Spinal cord (tissue), 10 donors: ENCODE measurements around the gene GKAP1. TPM values are rescaled to one million over a fixed set of nuclear protein-coding genes. Genes with fewer than 3 reads are reported as not detected.
"Not testable (repeated sequence)": the region's sequence is repeated elsewhere in the genome, so short reads cannot be mapped to it uniquely, and the experiment has no call there.

Experiments
- DNase-seq, 6 donors: peaks; one replicate each; pipeline versions ENCODE4 v3.0.0 to v3.0.0-alpha.2; 2013 to 2015; ENCODE audit warnings: low spot score in 6 of 6, low read depth in 4 of 6
- H3K27ac ChIP-seq: one replicate; pipeline ENCODE4 v1.5.1; 2013; ENCODE audit warnings: low read depth, low read length, control low read depth
- H3K27me3 ChIP-seq: one replicate; pipeline ENCODE4 v1.6.1; 2013; ENCODE audit warnings: low read length; ENCODE audit not compliant: control insufficient read depth, insufficient read depth
- H3K36me3 ChIP-seq: one replicate; pipeline ENCODE4 v1.6.1; 2013; ENCODE audit warnings: low read length; ENCODE audit not compliant: control insufficient read depth, insufficient read depth
- H3K4me1 ChIP-seq: one replicate; pipeline ENCODE4 v1.6.1; 2013; ENCODE audit warnings: low read length; ENCODE audit not compliant: control insufficient read depth, insufficient read depth
- H3K4me3 ChIP-seq: one replicate; pipeline ENCODE4 v1.5.1; 2013; ENCODE audit warnings: low read depth, low read length, control low read depth
- H3K9me3 ChIP-seq: one replicate; pipeline ENCODE4 v1.6.1; 2013; ENCODE audit warnings: low read length; ENCODE audit not compliant: control insufficient read depth, insufficient read depth
- WGBS: methylation state at CpG from one replicate; pipeline ENCODE4 v1.1.5; 2013; ENCODE audit warnings: missing lambda C conversion rate; ENCODE audit not compliant: insufficient coverage; 5-methylcytosine and 5-hydroxymethylcytosine counted together
- long read RNA-seq, 4 donors: transcript quantifications; one replicate each; lab custom pipeline, GENCODE V29; 2026
- polyA plus RNA-seq, 2 donors: library from polyadenylated mRNA; unstranded; fragments of 120-200 nt; gene quantifications; one replicate each; pipeline ENCODE4 v1.2.1, GENCODE V29; 2013; ENCODE audit not compliant: insufficient read length in 2 of 2
- total RNA-seq, 2 donors: library from RNA; depleted of rRNA in 1 of 2; stranded (reverse); fragments of 120-200 nt in 1 of 2; fragments of >200 nt in 1 of 2; gene quantifications; one replicate each; pipeline versions ENCODE4 v1.2.3 to v1.2.4, GENCODE V29; 2013 to 2014
- donor health status: healthy.

Gene GKAP1
- 10 to 100 TPM; 14.8 to 15.9 TPM for total RNA-seq
- polyA plus RNA-seq: 10 to 100 TPM; 25.2 to 26.7 TPM
- long read RNA-seq, donor 1, partial matches to known transcripts: 0 of 4 reads
- long read RNA-seq, donor 1, other reads (novel, unspliced or antisense): 0 of 4 reads
- long read RNA-seq, donor 2, partial matches to known transcripts: 0 of 1 reads
- long read RNA-seq, donor 2, other reads (novel, unspliced or antisense): 0 of 1 reads
- long read RNA-seq, donor 3, partial matches to known transcripts: 0 of 3 reads
- long read RNA-seq, donor 3, other reads (novel, unspliced or antisense): 0 of 3 reads
- long read RNA-seq, donor 4, partial matches to known transcripts: 0 of 1 reads
- long read RNA-seq, donor 4, other reads (novel, unspliced or antisense): 0 of 1 reads

DNA sequence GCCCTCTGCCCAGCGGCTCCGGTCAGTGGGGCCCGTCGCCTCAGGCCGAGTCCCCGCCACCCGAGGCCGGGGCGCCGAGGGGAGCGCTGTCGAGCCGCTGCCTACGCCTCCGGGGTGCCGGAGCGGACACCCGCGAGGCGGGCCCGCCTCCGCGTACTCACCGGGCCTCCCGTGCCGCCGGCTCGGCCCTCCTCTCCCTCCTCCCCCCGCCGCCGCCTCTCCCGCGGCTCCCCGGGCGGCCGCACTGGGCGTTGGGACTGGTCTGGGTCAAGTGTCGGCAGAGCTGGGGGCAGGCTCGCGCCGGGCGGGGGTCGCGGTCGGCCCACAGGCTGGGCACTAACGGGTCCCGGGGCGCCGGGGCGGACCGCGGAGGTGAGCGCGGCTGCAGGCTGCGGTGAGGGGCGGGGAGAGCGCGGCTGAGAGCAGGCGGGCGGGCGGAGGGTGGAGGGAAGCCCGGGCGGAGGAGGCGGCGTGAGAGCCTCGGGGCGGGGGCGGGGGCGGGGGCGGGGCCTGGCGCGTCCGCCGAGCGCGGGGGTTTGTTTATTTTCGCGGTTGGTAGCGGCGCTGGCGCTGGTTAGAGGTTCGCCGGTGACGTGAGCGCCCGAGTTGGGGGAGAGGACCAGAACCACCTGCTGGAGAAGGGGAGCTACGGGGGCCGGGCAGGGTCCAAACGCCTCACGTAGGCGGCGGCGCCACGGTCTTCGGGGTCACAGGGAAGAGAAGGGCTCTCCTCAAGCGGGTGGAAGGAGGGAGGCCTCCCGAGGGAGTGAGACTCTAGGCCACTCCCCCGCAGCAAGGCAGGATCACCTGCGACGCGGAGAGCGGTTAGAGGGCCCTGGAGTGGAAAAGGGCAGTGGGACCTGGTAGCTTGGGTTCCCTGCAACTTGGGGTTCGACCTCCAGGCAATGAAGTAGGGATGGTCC lies at the start of gene GKAP1:
Gene GKAP1, minus strand, starts transcription at position 414 of the 923 bp plus-strand sequence. CDS start 11,252 bp downstream, outside the sequence.
- H3K4me1 ChIP-seq, H3K36me3 ChIP-seq, H3K9me3 ChIP-seq, H3K27me3 ChIP-seq: not testable (repeated sequence)
- H3K4me3 ChIP-seq: peak within 1 kb of the TSS; percentile 56
- H3K27ac ChIP-seq: peak within 1 kb of the TSS; percentile 47
- 0% methylated on average over 76 of the region's 103 CpGs for WGBS
- peak; percentile 36 to 93 (median 59) for DNase-seq

DNA sequence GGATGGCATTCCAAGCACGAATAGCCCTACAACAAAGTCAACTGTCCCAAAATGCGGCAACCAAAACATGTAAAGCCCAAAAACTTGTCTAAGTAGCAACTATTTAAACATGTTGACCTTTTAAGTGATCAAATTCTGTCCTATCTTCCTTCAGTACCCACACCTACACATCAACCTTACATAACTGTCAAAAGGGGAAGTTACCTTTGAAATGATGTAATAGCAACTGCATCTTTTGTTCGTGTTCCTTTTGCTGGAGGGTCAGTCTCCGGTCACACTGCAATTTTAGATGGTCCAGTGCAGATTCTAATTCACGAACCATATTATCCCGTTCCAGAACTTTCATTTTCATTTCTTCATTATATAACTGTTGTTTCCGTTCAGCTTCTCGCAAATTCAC lies 32.3 kb upstream of the GKAP1 start:
- WGBS: 100% methylated on average over 2 of the region's 8 CpGs
- not testable (repeated sequence) for H3K4me3 ChIP-seq

DNA sequence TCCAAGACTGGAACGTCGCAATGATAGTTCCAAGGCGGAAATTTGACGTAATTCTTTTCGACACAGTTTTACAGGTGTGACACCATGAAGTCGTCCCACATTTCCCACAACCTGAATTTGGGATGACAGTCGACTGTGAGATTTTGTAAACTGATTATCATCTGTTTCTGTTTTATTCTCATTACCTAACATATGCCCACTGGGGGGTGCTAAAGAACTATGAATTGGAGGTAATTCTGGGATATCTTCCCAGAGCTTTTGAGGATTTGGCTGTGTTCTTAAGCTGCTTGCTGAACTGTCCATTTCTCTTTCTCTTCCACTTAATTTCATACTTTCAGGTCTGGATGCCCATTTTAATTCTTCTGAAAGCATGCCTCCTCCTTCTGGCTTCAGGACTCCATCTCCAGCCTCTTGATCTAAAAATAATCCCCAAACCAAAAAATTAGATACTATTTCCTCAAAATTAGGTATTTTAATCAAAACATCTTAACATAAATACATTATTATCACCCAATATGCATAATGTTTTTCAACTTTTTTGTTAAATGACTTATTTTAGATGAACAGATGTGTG lies 19.6 kb upstream of the GKAP1 start:
- not testable (repeated sequence) for H3K4me3 ChIP-seq, DNase-seq, H3K27me3 ChIP-seq, H3K36me3 ChIP-seq, H3K9me3 ChIP-seq, H3K4me1 ChIP-seq, H3K27ac ChIP-seq
- no CpG with 5 or more reads among the region's 7 CpGs for WGBS

More for the DNA sequence above, 32.3 kb upstream of the GKAP1 start:
- not testable (repeated sequence) for H3K9me3 ChIP-seq, H3K36me3 ChIP-seq, H3K4me1 ChIP-seq, DNase-seq, H3K27me3 ChIP-seq, H3K27ac ChIP-seq

DNA sequence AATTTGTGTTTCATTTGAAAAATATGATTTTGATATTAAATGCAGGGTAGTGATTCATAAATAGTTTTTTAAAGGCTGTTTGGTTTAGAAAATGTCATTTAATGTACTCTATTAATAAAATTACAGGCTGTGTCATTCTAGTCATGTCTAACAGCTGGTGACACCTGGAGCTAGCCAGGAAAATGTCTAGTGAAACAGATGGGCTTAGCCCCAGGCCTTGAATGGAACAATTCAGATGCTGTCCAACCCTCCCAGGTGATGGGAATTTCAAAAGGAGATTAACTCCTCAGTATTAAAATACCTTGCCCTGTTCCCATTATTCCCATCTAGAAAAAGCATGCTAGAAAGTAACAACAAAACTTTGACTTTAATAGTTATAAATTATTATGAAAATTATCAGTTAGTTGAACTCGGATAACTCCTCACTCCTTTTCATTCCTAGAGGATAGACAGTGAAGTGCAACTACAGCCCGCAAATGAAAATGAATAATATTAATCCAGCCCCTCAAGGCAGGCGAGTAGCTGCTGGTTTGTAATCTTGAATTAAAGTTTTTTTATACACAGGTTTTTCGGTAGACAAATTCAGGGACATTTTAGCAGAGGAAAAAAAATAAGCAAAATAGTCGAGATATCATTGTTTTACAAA lies 13.0 kb upstream of the GKAP1 start:
- peak in 1 of 6 donors; percentile 22 for DNase-seq
- H3K4me1 ChIP-seq, H3K27me3 ChIP-seq, H3K4me3 ChIP-seq, H3K9me3 ChIP-seq, H3K27ac ChIP-seq, H3K36me3 ChIP-seq: not testable (repeated sequence)
- WGBS: no CpG with 5 or more reads among the region's 5 CpGs

DNA sequence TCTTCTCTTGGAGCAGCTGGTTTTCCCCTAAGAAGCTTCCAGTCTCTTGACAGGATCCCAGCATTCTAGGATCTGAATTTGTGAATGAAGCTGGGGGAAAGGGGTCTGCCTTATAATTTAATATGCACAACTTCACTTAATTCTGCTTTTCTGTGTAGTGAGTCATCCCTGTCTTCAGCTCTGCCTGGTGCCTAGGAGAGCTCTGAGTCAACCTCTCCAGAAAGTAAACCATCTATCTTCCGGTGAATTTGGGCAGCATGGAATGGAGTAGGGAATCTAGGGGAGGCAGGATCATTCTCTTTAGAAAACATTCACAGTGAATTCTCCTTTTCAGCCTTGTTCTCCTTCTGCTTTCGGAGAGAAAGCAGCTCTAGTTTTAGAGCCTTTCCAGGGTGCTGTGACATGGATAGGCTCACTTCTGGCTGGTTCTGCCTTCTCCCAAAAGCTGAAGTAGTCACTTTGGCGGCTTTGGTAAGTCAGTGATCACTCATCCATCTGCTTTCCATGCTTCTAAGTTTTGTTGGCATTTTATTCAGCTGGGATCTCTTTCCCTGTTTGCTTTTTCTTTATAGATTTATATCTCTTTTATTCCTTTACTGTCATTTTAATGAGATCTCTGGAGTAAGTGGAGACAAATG lies 7.5 kb upstream of the GKAP1 start:
- WGBS: 86% methylated on average over 1 of the region's 3 CpGs

DNA sequence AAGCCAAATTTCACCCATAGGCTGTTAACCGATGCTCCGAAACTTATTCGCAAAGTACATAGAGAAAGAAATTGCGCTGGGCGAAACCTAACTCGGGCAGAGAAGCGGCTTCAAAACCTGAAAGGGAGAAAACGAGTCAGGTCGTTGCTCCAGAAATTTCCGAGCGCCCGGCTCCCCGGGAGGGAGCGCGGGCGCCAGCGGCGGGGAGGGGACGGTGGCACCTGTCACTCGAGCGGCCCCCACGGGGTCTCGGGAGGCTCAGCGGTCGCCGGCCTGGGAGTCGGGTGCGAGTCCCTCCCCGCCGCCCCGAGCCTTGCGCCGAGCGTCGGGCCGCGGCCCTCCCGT lies 586 bp downstream of the GKAP1 start:
- peak overlapping the region; percentile 48 for H3K4me3 ChIP-seq
- not testable (repeated sequence) for H3K36me3 ChIP-seq, H3K4me1 ChIP-seq, H3K27me3 ChIP-seq, H3K9me3 ChIP-seq, H3K27ac ChIP-seq
- WGBS: 0% methylated on average over 38 of the region's 38 CpGs
- peak in 3 of 6 donors; percentile 2 to 20 (median 15) for DNase-seq

More for the DNA sequence above, 7.5 kb upstream of the GKAP1 start:
- DNase-seq, H3K4me1 ChIP-seq, H3K27ac ChIP-seq, H3K9me3 ChIP-seq, H3K4me3 ChIP-seq, H3K27me3 ChIP-seq, H3K36me3 ChIP-seq: not testable (repeated sequence)

DNA sequence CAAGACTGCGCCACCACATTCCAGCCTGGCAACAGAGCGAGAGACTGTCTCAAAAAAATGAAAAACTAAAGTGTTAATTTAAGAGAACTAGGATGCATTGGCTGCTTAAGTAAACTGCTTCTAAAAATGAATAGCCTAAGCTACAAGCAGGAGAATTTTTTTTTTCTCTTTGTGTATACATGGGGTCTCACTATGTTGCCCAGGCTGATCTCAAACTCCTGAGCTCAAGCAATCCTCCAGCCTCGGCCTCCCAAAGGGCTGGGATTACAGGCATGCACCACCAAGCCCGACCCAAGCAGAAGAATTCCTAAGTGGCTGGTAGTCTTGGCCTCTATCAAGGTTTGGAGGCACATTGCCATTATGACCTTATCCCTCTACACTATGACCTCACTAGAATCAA lies 2.4 kb downstream of the GKAP1 start:
- H3K36me3 ChIP-seq, DNase-seq, H3K4me3 ChIP-seq, H3K9me3 ChIP-seq, H3K4me1 ChIP-seq, H3K27me3 ChIP-seq, H3K27ac ChIP-seq: not testable (repeated sequence)
- WGBS: 97% methylated on average over 4 of the region's 4 CpGs

DNA sequence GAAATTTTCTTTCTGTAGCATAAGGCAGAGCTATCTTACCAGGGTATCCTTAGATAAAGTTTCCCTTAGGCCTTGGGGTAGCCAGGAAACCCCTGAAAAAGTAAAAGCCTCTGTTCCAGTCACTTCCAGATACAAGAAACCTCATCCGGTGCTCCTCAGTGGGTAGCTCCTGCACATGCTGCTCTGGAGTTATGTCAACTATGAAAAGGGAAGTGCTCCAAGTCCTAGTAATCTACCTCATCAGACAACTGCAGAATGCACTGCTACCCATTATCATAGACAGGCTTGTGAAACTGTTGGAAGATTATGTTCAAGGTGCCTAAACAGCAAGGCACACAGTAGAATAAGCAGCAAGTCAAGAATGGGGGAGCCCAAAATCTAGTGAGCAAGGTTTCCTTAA lies 8.4 kb downstream of the GKAP1 start:
- not testable (repeated sequence) for H3K4me3 ChIP-seq, H3K27me3 ChIP-seq, H3K9me3 ChIP-seq, H3K27ac ChIP-seq, H3K36me3 ChIP-seq, DNase-seq, H3K4me1 ChIP-seq
- no CpG with 5 or more reads among the region's 1 CpG for WGBS

DNA sequence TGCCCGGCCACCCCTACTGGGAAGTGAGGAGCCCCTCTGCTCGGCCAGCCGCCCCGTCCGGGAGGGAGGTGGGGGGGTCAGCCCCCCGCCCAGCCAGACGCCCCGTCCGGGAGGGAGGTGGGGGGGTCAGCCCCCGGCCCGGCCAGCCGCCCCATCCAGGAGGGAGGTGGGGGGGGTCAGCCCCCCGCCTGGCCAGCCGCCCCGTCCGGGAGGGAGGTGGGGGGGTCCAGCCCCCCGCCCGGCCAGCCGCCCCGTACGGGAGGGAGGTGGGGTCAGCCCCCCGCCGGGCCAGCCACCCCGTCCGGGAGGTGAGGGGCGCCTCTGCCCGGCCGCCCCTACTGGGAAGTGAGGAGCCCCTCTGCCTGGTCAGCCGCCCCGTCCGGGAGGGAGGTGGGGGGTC lies 13.1 kb downstream of the GKAP1 start:
- not testable (repeated sequence) for H3K4me1 ChIP-seq, DNase-seq, H3K27me3 ChIP-seq, H3K9me3 ChIP-seq, H3K27ac ChIP-seq, H3K4me3 ChIP-seq
- peaks cover 19% of the 10 kb centered on the region for H3K36me3 ChIP-seq
- no CpG with 5 or more reads among the region's 31 CpGs for WGBS
